ENCODE results near the gene HCN3.

- TF ChIP-seq, protein P1, sequence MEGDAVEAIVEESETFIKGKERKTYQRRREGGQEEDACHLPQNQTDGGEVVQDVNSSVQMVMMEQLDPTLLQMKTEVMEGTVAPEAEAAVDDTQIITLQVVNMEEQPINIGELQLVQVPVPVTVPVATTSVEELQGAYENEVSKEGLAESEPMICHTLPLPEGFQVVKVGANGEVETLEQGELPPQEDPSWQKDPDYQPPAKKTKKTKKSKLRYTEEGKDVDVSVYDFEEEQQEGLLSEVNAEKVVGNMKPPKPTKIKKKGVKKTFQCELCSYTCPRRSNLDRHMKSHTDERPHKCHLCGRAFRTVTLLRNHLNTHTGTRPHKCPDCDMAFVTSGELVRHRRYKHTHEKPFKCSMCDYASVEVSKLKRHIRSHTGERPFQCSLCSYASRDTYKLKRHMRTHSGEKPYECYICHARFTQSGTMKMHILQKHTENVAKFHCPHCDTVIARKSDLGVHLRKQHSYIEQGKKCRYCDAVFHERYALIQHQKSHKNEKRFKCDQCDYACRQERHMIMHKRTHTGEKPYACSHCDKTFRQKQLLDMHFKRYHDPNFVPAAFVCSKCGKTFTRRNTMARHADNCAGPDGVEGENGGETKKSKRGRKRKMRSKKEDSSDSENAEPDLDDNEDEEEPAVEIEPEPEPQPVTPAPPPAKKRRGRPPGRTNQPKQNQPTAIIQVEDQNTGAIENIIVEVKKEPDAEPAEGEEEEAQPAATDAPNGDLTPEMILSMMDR (IDR thresholded peaks at IDR 0.05; ENCODE audit: extremely low read depth in 1 of 2, insufficient read depth in 1 of 2, low read depth in 1 of 2, low read length in 2 of 2), result no peak
- TF ChIP-seq POLR2A (IDR thresholded peaks at IDR 0.05; ENCODE audit: low read depth, low read length) (no peak), JUN (IDR thresholded peaks at IDR 0.05; ENCODE audit: borderline replicate concordance, insufficient read depth, insufficient read length, low read depth) (no peak), POLR2AphosphoS5 (IDR thresholded peaks at IDR 0.05; ENCODE audit: insufficient read depth, low read depth, low read length) (no peak), EZH2 (IDR thresholded peaks at IDR 0.05; ENCODE audit: borderline replicate concordance, low read depth, low read length, severe bottlenecking) (no peak), MAX (IDR thresholded peaks at IDR 0.05; ENCODE audit: insufficient read depth, insufficient read length) (no peak), MYC (IDR thresholded peaks at IDR 0.05; ENCODE audit: low read depth, low read length) (no peak), FOS (IDR thresholded peaks at IDR 0.05; ENCODE audit: borderline replicate concordance, insufficient read depth, low read length) (no peak)
Measured at GRCh38 chr1:155295942-155296267, 18.6 kb downstream of the HCN3 start.
